GM23338 (cell line): ENCODE measurements around the gene TBX10. TPM values are rescaled to one million over a fixed set of nuclear protein-coding genes. Genes with fewer than 3 reads are reported as not detected.

ENCODE experiments used
- ATAC-seq: fragments of 200-7000 bp; cut with Tn5 transposase; 3 replicates; pipeline ENCODE4 v1.9.1; 2020
- DNase-seq: peaks from one replicate; pipeline ENCODE4 v3.0.0-alpha.2; 2015; ENCODE audit warnings: low spot score
- H2AFZ ChIP-seq: fragments of 200-600 bp; sonication (generic); 2 replicates; pipeline ENCODE4 v1.8.0; 2016; ENCODE audit warnings: antibody characterized with exemption, mild to moderate bottlenecking, moderate library complexity
- H3F3A ChIP-seq: fragments of 200-600 bp; sonication (generic); replicated peaks from 2 replicates; pipeline ENCODE4 v1.8.0; 2017; ENCODE audit warnings: antibody characterized with exemption, mixed run types, low read depth
- H3K27ac ChIP-seq: fragments of 200-600 bp; sonication (generic); 2 replicates; pipeline ENCODE4 v1.6.1; 2016; ENCODE audit warnings: low read depth
- H3K27me3 ChIP-seq: fragments of 200-600 bp; sonication (generic); 2 replicates; pipeline ENCODE4 v1.8.0; 2016; ENCODE audit warnings: mild to moderate bottlenecking, mixed run types, moderate library complexity; ENCODE audit not compliant: insufficient read depth
- H3K36me3 ChIP-seq: fragments of 200-600 bp; sonication (generic); 2 replicates; pipeline ENCODE4 v1.8.0; 2016; ENCODE audit warnings: mild to moderate bottlenecking; ENCODE audit not compliant: insufficient read depth
- H3K4me1 ChIP-seq: fragments of 200-600 bp; sonication (generic); 2 replicates; pipeline ENCODE4 v1.8.0; 2016; ENCODE audit warnings: mild to moderate bottlenecking, moderate library complexity; ENCODE audit not compliant: insufficient read depth
- H3K4me2 ChIP-seq: fragments of 200-600 bp; sonication (generic); 2 replicates; pipeline ENCODE4 v1.7.1; 2017; ENCODE audit warnings: mixed run types
- H3K4me3 ChIP-seq: fragments of 200-600 bp; sonication (generic); 2 replicates; pipeline ENCODE4 v1.6.1; 2016; ENCODE audit warnings: mixed run types
- H3K79me2 ChIP-seq: fragments of 200-600 bp; sonication (generic); replicated peaks from 2 replicates; pipeline ENCODE4 v1.8.0; 2017; ENCODE audit warnings: mild to moderate bottlenecking; ENCODE audit not compliant: insufficient read depth
- H3K9me2 ChIP-seq: fragments of 200-600 bp; sonication (generic); 2 replicates; pipeline ENCODE4 v1.8.0; 2017; ENCODE audit not compliant: insufficient read depth
- H4K20me1 ChIP-seq: fragments of 200-600 bp; sonication (generic); replicated peaks from 2 replicates; pipeline ENCODE4 v1.8.0; 2017; ENCODE audit warnings: mild to moderate bottlenecking; ENCODE audit not compliant: insufficient read depth
- H3K27ac Mint-ChIP-seq: 2 replicates; pipeline ENCODE4 v1.8.0; 2020; ENCODE audit warnings: inconsistent platforms, mild to moderate bottlenecking, moderate library complexity, mixed read lengths
- H3K27me3 Mint-ChIP-seq: 3 replicates; pipeline ENCODE4 v1.8.0; 2022; ENCODE audit warnings: low read depth, mild to moderate bottlenecking, moderate library complexity, mixed read lengths, inconsistent platforms; ENCODE audit not compliant: insufficient read depth, poor library complexity
- H3K36me3 Mint-ChIP-seq: 3 replicates; pipeline ENCODE4 v1.8.0; 2021; ENCODE audit warnings: low read depth, mild to moderate bottlenecking, inconsistent platforms, moderate library complexity, mixed read lengths
- H3K4me1 Mint-ChIP-seq: 3 replicates; pipeline ENCODE4 v1.8.0; 2020; ENCODE audit warnings: mild to moderate bottlenecking, inconsistent platforms, mixed read lengths
- H3K4me3 Mint-ChIP-seq: 3 replicates; pipeline ENCODE4 v1.8.0; 2021; ENCODE audit warnings: moderate library complexity, mild to moderate bottlenecking, inconsistent platforms, mixed read lengths
- H3K9me3 Mint-ChIP-seq: 3 replicates; pipeline ENCODE4 v1.8.0; 2020; ENCODE audit warnings: moderate library complexity, mild to moderate bottlenecking, inconsistent platforms, mixed read lengths
- CREB1 ChIP-seq: fragments of 250-450 bp; sonication (Bioruptor Pico); IDR thresholded peaks from 2 replicates; pipeline ENCODE4 v1.5.0; 2020; ENCODE audit warnings: low read depth, mild to moderate bottlenecking, moderate library complexity
- EZH2 ChIP-seq: fragments of 200-600 bp; sonication (generic); IDR thresholded peaks from one replicate; pipeline ENCODE4 v1.8.0; 2017; ENCODE audit warnings: antibody characterized with exemption, mild to moderate bottlenecking, low read depth; ENCODE audit not compliant: unreplicated experiment
- EZH2phosphoT487 ChIP-seq: fragments of 200-600 bp; sonication (generic); IDR thresholded peaks from one replicate; pipeline ENCODE4 v1.8.1; 2018; ENCODE audit warnings: antibody characterized with exemption; ENCODE audit not compliant: unreplicated experiment
- JUNB ChIP-seq: IDR thresholded peaks from one replicate; pipeline ENCODE4 v1.6.1; 2016; ENCODE audit warnings: antibody characterized with exemption; ENCODE audit not compliant: unreplicated experiment
- NANOG ChIP-seq: IDR thresholded peaks from 2 replicates; pipeline ENCODE4 v1.6.1; 2016; ENCODE audit warnings: antibody characterized with exemption, borderline replicate concordance
- POLR2AphosphoS5 ChIP-seq: IDR thresholded peaks from 2 replicates; pipeline ENCODE4 v1.6.1; 2016; ENCODE audit warnings: antibody characterized with exemption, low read depth
- STAT1 ChIP-seq: IDR thresholded peaks from one replicate; pipeline ENCODE4 v1.6.1; 2016; ENCODE audit warnings: antibody characterized with exemption; ENCODE audit not compliant: unreplicated experiment
- ZNF114 ChIP-seq: fragments of 250-450 bp; sonication (Bioruptor Pico); IDR thresholded peaks from 2 replicates; pipeline ENCODE4 v1.5.0; 2020; ENCODE audit warnings: mild to moderate bottlenecking, moderate library complexity
- ZNF331 ChIP-seq: fragments of 250-450 bp; sonication (Bioruptor Pico); IDR thresholded peaks from 2 replicates; pipeline ENCODE4 v1.5.0; 2020; ENCODE audit warnings: low read depth, mild to moderate bottlenecking, moderate library complexity
- polyA plus RNA-seq: library from polyadenylated mRNA; unstranded; fragments of >200 nt; fragmentation: Nextera tagmentation; extraction: Ambion mirVana; gene quantifications from 2 replicates; pipeline ENCODE4 v1.2.1, GENCODE V29; 2016
- total RNA-seq: library from RNA; depleted of rRNA; stranded (reverse); fragments of >200 nt; shearing (Covaris generic); gene quantifications from 2 replicates; pipeline ENCODE4 v1.2.3, GENCODE V29; 2014
- TF ChIP-seq, protein P1 (sequence below): fragments of 250-450 bp; sonication (Bioruptor Pico); IDR thresholded peaks from 2 replicates; pipeline ENCODE4 v1.5.0; 2020; ENCODE audit warnings: mild to moderate bottlenecking, moderate library complexity
- TF ChIP-seq, protein P2 (sequence below): IDR thresholded peaks from 2 replicates; pipeline ENCODE4 v1.6.1; 2016; ENCODE audit warnings: antibody characterized with exemption

Gene TBX10
- total and polyA plus RNA-seq, 2 experiments from 2014 or later, result 0.10 TPM; not detected in 1

- H4K20me1 ChIP-seq, result peaks cover 17% of the 10 kb centered on the region; the same call in 1 of the 2 replicates
- peaks cover 23% of the 10 kb centered on the region for H3F3A ChIP-seq
- peaks cover 11% of the 10 kb centered on the region; the same call in 1 of the 2 replicates for H3K36me3 ChIP-seq
- H3K4me3 ChIP-seq, result no peak overlapping the region
- no peak for ATAC-seq
- Mint-ChIP-seq H3K27me3 (peaks cover 25% of the 10 kb centered on the region), H3K36me3 (peaks cover 50% of the 10 kb centered on the region), H3K4me3 (peak overlapping the region; percentile 85), H3K4me1 (peaks cover 32% of the 10 kb centered on the region), H3K27ac (no peak overlapping the region), H3K9me3 (peaks cover 2% of the 10 kb centered on the region; the same call in 2 of the 3 replicates)
- no peaks in the 10 kb centered on the region for H3K9me2 ChIP-seq
- no peak overlapping the region for H2AFZ ChIP-seq
- H3K27ac ChIP-seq, result peak overlapping the region; percentile 45; the same call in 1 of the 2 replicates
- H3K27me3 ChIP-seq, result no peaks in the 10 kb centered on the region
- H3K79me2 ChIP-seq, result peaks cover 27% of the 10 kb centered on the region
- H3K4me1 ChIP-seq, result peaks cover 22% of the 10 kb centered on the region
- no peak overlapping the region for H3K4me2 ChIP-seq
- DNase-seq, result no peak
- TF ChIP-seq ZNF331 (CRISPR knock-in tag), result no peak
- TF ChIP-seq POLR2AphosphoS5, result no peak
- TF ChIP-seq, protein P1, sequence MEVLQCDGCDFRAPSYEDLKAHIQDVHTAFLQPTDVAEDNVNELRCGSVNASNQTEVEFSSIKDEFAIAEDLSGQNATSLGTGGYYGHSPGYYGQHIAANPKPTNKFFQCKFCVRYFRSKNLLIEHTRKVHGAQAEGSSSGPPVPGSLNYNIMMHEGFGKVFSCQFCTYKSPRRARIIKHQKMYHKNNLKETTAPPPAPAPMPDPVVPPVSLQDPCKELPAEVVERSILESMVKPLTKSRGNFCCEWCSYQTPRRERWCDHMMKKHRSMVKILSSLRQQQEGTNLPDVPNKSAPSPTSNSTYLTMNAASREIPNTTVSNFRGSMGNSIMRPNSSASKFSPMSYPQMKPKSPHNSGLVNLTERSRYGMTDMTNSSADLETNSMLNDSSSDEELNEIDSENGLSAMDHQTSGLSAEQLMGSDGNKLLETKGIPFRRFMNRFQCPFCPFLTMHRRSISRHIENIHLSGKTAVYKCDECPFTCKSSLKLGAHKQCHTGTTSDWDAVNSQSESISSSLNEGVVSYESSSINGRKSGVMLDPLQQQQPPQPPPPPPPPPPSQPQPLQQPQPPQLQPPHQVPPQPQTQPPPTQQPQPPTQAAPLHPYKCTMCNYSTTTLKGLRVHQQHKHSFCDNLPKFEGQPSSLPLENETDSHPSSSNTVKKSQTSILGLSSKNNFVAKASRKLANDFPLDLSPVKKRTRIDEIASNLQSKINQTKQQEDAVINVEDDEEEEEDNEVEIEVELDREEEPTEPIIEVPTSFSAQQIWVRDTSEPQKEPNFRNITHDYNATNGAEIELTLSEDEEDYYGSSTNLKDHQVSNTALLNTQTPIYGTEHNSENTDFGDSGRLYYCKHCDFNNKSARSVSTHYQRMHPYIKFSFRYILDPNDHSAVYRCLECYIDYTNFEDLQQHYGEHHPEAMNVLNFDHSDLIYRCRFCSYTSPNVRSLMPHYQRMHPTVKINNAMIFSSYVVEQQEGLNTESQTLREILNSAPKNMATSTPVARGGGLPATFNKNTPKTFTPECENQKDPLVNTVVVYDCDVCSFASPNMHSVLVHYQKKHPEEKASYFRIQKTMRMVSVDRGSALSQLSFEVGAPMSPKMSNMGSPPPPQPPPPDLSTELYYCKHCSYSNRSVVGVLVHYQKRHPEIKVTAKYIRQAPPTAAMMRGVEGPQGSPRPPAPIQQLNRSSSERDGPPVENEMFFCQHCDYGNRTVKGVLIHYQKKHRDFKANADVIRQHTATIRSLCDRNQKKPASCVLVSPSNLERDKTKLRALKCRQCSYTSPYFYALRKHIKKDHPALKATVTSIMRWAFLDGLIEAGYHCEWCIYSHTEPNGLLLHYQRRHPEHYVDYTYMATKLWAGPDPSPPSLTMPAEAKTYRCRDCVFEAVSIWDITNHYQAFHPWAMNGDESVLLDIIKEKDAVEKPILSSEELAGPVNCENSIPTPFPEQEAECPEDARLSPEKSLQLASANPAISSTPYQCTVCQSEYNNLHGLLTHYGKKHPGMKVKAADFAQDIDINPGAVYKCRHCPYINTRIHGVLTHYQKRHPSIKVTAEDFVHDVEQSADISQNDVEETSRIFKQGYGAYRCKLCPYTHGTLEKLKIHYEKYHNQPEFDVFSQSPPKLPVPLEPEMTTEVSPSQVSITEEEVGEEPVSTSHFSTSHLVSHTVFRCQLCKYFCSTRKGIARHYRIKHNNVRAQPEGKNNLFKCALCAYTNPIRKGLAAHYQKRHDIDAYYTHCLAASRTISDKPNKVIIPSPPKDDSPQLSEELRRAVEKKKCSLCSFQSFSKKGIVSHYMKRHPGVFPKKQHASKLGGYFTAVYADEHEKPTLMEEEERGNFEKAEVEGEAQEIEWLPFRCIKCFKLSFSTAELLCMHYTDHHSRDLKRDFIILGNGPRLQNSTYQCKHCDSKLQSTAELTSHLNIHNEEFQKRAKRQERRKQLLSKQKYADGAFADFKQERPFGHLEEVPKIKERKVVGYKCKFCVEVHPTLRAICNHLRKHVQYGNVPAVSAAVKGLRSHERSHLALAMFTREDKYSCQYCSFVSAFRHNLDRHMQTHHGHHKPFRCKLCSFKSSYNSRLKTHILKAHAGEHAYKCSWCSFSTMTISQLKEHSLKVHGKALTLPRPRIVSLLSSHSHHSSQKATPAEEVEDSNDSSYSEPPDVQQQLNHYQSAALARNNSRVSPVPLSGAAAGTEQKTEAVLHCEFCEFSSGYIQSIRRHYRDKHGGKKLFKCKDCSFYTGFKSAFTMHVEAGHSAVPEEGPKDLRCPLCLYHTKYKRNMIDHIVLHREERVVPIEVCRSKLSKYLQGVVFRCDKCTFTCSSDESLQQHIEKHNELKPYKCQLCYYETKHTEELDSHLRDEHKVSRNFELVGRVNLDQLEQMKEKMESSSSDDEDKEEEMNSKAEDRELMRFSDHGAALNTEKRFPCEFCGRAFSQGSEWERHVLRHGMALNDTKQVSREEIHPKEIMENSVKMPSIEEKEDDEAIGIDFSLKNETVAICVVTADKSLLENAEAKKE (CRISPR knock-in tag), result no peak
- no peak for TF ChIP-seq ZNF114
- TF ChIP-seq STAT1, result no peak
- no peak for TF ChIP-seq EZH2phosphoT487
- no peak for TF ChIP-seq JUNB
- TF ChIP-seq, protein P2, sequence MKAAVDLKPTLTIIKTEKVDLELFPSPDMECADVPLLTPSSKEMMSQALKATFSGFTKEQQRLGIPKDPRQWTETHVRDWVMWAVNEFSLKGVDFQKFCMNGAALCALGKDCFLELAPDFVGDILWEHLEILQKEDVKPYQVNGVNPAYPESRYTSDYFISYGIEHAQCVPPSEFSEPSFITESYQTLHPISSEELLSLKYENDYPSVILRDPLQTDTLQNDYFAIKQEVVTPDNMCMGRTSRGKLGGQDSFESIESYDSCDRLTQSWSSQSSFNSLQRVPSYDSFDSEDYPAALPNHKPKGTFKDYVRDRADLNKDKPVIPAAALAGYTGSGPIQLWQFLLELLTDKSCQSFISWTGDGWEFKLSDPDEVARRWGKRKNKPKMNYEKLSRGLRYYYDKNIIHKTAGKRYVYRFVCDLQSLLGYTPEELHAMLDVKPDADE, result no peak
- no peak for TF ChIP-seq EZH2
- TF ChIP-seq NANOG, result no peak
- TF ChIP-seq CREB1 (CRISPR knock-in tag), result no peak
These were observed 52.9 kb downstream of the TBX10 start for GRCh38 chr11:67586568-67587250.
